A172 (cell line): ENCODE data around the gene B3GNT2. TPM values are rescaled to one million over a fixed set of nuclear protein-coding genes. Genes with fewer than 3 reads are reported as not detected.
A peak's percentile ranks its signal among the peaks of the same experiment; 100 is the strongest.
"Not testable (repeated sequence)": the region's sequence is repeated elsewhere in the genome, so short reads cannot be mapped to it uniquely, and the experiment has no call there.

Source experiments
- DNase-seq: peaks from one replicate; pipeline ENCODE4 v3.0.0-alpha.2; 2015; ENCODE audit warnings: low spot score
- total RNA-seq: library from RNA; depleted of rRNA; stranded (reverse); fragments of >200 nt; shearing (Covaris generic); gene quantifications from 2 replicates; pipeline ENCODE4 v1.2.3, GENCODE V29; 2014

Gene B3GNT2
- total RNA-seq, 1 experiment from 2014 or later, result 42.0 TPM

GRCh38 chr2:62234755-62235655, 39.1 kb downstream of the B3GNT2 start:
- DNase-seq, result no peak

- DNase-seq, result no peak
Measured at GRCh38 chr2:62236499-62236898, 40.6 kb downstream of the B3GNT2 start.

- DNase-seq, result no peak
Measured at GRCh38 chr2:62238236-62238635, 42.3 kb downstream of the B3GNT2 start.

DNA sequence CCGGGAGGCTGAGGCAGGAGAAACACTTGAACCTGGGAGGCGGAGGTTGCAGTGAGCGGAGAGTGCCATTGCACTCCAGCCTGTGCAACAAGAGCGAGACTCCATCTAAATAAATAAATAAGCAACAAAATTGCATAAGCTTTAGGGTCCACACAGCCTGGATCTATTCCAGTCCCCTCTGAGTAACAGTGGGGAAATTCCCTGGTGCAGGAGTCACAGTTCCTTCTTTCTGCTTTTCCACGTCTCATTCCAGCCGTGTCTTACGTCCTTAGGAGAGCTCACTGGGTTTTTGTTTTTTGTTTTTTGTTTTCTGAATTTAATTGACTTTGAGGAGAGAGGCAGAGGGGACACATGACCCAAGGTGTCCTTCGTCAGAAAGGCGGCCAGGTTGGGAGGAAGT, 44.6 kb downstream of the B3GNT2 start:
- no peak for DNase-seq

DNA sequence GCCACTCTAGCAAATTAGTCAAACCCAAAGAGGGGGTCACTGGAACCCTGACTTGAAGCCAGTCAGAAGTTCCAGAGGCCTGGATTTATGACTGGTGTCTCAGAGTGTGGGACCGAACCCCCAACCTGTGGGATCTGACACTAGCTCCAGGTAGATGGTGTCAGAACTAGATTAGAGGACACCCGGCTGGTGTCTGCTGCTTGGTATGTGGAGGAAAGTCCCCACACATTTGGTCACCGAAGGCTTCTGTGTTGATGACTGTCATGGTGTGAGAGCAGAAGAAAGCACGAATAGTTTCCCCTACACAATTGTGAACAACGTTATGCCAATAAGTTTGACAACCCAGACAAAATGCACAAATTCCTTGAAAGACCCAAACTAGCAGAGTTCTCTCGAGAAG, 48.1 kb downstream of the B3GNT2 start:
- DNase-seq, result no peak

GRCh38 chr2:62248226-62248625, 52.3 kb downstream of the B3GNT2 start:
- DNase-seq, result no peak

GRCh38 chr2:62250239-62250638, 54.3 kb downstream of the B3GNT2 start:
- no peak for DNase-seq

- DNase-seq, result no peak
Measured at GRCh38 chr2:62254424-62255266, 58.7 kb downstream of the B3GNT2 start.

GRCh38 chr2:62257466-62257865, 61.6 kb downstream of the B3GNT2 start:
- no peak for DNase-seq

DNA sequence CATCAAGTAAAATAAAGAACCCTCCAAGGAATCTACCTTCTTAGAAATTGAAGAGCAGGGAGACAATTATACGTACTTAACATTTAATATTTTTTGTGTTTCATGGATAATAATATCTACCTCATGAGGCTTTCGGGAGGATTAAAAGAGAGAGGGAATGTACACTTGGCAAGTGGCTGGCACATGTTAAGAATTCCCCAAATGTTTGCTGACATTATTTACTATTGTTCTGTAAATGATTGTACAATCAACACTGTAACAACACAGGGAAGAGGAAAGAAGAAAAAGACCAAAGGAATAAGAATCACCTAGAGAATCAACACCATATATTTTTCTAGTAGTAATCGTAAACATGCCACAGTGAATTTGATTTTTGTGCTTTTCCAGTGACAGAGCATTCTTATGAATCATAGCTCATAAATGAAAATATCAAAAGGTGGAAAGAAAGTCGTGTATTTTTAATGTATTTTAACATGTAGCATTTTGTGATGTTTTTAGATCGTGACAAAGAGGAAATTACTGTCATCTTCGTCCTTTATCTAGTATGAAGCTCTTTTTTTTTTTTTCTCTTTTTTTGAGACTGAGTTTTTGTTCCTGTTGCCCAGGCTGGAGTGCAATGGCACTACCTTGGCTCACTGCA, 67.3 kb downstream of the B3GNT2 start:
- no peak for DNase-seq

DNA sequence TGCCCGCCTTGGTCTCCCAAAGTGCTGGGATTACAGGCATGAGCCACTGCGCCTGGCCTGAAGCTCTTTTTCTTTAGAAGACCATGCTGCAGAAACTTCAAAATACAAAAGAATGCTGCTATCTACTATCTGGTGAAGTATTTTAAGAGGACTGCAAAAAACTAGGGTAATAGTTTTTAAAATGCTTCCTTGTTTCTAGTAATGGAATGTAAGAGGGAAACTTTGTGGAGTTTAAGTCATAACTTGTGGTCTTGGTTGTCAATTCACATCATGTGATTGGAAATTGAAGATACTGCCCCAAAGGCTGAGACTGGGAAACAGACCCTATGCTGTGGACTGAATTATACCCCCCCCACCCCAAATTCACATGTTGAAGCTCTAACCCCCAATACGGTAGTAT, 68.3 kb downstream of the B3GNT2 start:
- no peak for DNase-seq

DNA sequence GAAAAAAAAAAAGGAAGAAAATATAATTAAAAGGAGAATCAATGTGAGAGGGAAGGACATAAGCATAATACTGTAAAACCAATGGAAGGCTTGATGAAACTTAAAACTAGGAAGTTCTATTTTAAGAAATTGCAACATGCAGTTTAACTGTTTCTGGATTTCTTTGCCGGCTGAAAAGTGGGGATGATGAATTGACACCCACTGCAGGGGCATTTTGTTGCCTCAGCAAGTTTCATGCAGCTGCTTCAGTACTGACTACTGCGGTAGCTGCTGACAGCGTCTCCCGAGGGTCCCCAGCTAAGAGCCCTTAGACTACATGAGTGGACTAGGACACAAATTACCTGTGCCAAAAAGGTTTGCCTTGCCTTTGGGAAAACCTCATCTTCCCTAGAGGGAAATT, 69.2 kb downstream of the B3GNT2 start:
- no peak for DNase-seq

DNA sequence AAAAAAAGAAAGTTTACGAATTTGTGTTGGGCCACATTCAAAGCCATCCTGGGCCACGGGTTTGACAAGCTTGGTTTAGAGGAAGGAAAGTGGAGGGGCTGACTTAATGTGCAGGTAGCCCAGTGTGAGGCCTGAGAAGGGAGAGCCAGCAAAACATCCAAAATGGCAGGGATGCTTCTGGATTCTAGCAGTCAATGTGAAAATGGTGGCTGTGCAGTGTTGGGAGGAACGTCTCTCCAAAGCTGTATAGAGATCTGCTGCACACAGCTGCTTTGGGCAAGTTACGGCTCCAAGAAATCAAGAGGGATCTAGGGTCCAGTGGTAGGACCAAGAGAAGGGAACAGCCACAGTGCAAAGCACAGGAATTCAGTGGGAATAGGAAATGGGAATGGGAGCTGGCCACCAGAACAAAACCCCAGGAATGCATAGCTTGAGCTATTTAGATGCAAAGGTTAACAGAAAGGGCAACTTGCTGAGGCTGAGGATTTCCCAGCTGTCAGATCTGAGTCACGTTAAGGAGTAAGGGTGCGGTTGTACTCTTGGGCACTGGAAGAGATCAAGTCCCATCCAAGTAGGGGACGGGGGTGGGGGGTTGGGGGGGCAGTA, 70.6 kb downstream of the B3GNT2 start:
- peak; percentile 92 for DNase-seq

GRCh38 chr2:62267696-62268095, 71.8 kb downstream of the B3GNT2 start:
- DNase-seq, result no peak

DNA sequence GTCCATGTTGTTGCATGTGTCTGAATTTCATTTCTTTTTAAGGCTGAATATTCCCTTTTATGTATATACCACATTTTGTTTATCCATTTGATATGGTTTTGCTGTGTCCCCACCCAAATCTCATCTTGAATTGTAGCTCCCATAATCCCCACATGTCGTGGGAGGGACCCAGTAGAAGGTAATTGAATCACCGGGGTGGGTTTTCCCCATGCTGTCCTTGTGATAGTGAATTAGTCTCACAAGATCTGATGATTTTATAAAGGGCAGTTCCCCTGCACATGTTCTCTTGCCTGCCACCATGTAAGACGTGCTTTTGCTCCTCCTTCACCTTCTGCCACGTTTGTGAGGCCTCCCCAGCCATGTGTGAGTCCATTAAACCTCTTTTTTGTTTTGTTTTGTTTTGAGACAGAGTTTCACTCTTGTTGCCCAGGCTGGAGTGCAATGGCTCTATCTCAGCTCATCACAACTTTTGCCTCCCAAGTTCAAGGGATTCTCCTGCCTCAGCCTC, 72.8 kb downstream of the B3GNT2 start:
- DNase-seq, result not testable (repeated sequence)

GRCh38 chr2:62270728-62271127, 74.8 kb downstream of the B3GNT2 start:
- no peak for DNase-seq
